Urinary bladder (tissue), 4 donors: ENCODE data around the gene WDR90. TPM values are rescaled to one million over a fixed set of nuclear protein-coding genes. Genes with fewer than 3 reads are reported as not detected.
A peak's percentile ranks its signal among the peaks of the same experiment; 100 is the strongest.

Experiments
- DNase-seq: peaks from one replicate; pipeline ENCODE4 v3.0.0-alpha.2; 2015; ENCODE audit errors: extremely low spot score
- H3K27ac ChIP-seq: one replicate; pipeline ENCODE4 v1.5.1; 2013; ENCODE audit warnings: low read depth, mild to moderate bottlenecking, moderate library complexity
- H3K36me3 ChIP-seq: one replicate; pipeline ENCODE4 v1.6.1; 2013; ENCODE audit warnings: mild to moderate bottlenecking, moderate library complexity; ENCODE audit not compliant: insufficient read depth
- H3K4me1 ChIP-seq: one replicate; pipeline ENCODE4 v1.6.1; 2013; ENCODE audit warnings: mild to moderate bottlenecking, moderate library complexity; ENCODE audit not compliant: insufficient read depth
- H3K4me3 ChIP-seq: one replicate; pipeline ENCODE4 v1.5.1; 2013; ENCODE audit warnings: low read depth, low read length
- WGBS: extraction: QIAGEN DNeasy Blood & Tissue Kit; methylation state at CpG from one replicate; pipeline ENCODE4 v1.1.7; 2013; 5-methylcytosine and 5-hydroxymethylcytosine counted together
- polyA plus RNA-seq: library from polyadenylated mRNA; stranded (reverse); fragments of 200-250 nt; gene quantifications from one replicate; pipeline ENCODE4 v1.2.3, GENCODE V29; 2013
- total RNA-seq: library from RNA; depleted of rRNA; stranded (reverse); fragments of >200 nt; gene quantifications from one replicate; pipeline ENCODE4 v1.2.3, GENCODE V29; 2014
- donor health status: healthy with polysubstance abuse.
- donor health status: healthy.

WDR90 gene
- total and polyA plus RNA-seq, 2 donors, result 15.8 to 21.9 TPM

GRCh38 chr16:630249-630814, 18.8 kb upstream of the WDR90 start:
- no peak for DNase-seq
- Histone ChIP-seq H3K4me1 (no peaks in the 10 kb centered on the region), H3K27ac (no peak overlapping the region), H3K4me3 (no peak overlapping the region), H3K36me3 (peaks cover 1% of the 10 kb centered on the region)
- WGBS, result 34% methylated on average over 29 of the region's 29 CpGs

GRCh38 chr16:630815-631405, 18.3 kb upstream of the WDR90 start, which contains the start of gene WFIKKN1:
TSS of gene WFIKKN1 (plus strand) at chr16:630985. CDS start at chr16:631254, 269 bp downstream.
- no peak within 1 kb of the TSS for H3K27ac ChIP-seq
- no peak within 1 kb of the TSS for H3K4me3 ChIP-seq
- no peak for DNase-seq
- H3K4me1 ChIP-seq, result no peaks in the 10 kb centered on the region
- H3K36me3 ChIP-seq, result peaks cover 1% of the 10 kb centered on the region
- WGBS, result 3% methylated on average over 23 of the region's 23 CpGs

- no peak for DNase-seq
- 51% methylated on average over 9 of the region's 9 CpGs for WGBS
- no peak overlapping the region for H3K4me3 ChIP-seq
- H3K27ac ChIP-seq, result no peak overlapping the region
- peaks cover 1% of the 10 kb centered on the region for H3K36me3 ChIP-seq
- no peaks in the 10 kb centered on the region for H3K4me1 ChIP-seq
These were observed 17.3 kb upstream of the WDR90 start for GRCh38 chr16:631808-632358.

DNA sequence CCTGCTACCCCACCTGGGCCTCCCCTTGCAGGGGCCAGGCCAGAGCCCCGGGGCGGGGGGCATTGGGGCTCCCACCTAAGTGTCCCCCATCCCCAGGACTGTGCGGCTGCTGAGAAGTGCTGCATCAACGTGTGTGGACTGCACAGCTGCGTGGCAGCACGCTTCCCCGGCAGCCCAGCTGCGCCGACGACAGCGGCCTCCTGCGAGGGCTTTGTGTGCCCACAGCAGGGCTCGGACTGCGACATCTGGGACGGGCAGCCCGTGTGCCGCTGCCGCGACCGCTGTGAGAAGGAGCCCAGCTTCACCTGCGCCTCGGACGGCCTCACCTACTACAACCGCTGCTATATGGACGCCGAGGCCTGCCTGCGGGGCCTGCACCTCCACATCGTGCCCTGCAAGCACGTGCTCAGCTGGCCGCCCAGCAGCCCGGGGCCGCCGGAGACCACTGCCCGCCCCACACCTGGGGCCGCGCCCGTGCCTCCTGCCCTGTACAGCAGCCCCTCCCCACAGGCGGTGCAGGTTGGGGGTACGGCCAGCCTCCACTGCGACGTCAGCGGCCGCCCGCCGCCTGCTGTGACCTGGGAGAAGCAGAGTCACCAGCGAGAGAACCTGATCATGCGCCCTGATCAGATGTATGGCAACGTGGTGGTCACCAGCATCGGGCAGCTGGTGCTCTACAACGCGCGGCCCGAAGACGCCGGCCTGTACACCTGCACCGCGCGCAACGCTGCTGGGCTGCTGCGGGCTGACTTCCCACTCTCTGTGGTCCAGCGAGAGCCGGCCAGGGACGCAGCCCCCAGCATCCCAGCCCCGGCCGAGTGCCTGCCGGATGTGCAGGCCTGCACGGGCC, 16.5 kb upstream of the WDR90 start:
- H3K4me3 ChIP-seq, result no peak overlapping the region
- H3K36me3 ChIP-seq, result no peaks in the 10 kb centered on the region
- no peak overlapping the region for H3K27ac ChIP-seq
- H3K4me1 ChIP-seq, result no peaks in the 10 kb centered on the region
- DNase-seq, result no peak
- WGBS, result 94% methylated on average over 67 of the region's 67 CpGs

GRCh38 chr16:633336-634050, 15.7 kb upstream of the WDR90 start:
- Histone ChIP-seq H3K4me1 (no peaks in the 10 kb centered on the region), H3K36me3 (no peaks in the 10 kb centered on the region), H3K27ac (no peak overlapping the region), H3K4me3 (no peak overlapping the region)
- DNase-seq, result no peak
- WGBS, result 97% methylated on average over 74 of the region's 74 CpGs

GRCh38 chr16:634051-634670, 15.0 kb upstream of the WDR90 start:
- Histone ChIP-seq H3K4me3 (no peak overlapping the region), H3K36me3 (no peaks in the 10 kb centered on the region), H3K27ac (no peak overlapping the region), H3K4me1 (no peaks in the 10 kb centered on the region)
- WGBS, result 91% methylated on average over 22 of the region's 22 CpGs
- no peak for DNase-seq

GRCh38 chr16:634996-635395, 14.2 kb upstream of the WDR90 start:
- no peak for DNase-seq
- Histone ChIP-seq H3K27ac (no peak overlapping the region), H3K4me1 (no peaks in the 10 kb centered on the region), H3K4me3 (no peak overlapping the region), H3K36me3 (no peaks in the 10 kb centered on the region)
- 79% methylated on average over 7 of the region's 7 CpGs for WGBS

DNA sequence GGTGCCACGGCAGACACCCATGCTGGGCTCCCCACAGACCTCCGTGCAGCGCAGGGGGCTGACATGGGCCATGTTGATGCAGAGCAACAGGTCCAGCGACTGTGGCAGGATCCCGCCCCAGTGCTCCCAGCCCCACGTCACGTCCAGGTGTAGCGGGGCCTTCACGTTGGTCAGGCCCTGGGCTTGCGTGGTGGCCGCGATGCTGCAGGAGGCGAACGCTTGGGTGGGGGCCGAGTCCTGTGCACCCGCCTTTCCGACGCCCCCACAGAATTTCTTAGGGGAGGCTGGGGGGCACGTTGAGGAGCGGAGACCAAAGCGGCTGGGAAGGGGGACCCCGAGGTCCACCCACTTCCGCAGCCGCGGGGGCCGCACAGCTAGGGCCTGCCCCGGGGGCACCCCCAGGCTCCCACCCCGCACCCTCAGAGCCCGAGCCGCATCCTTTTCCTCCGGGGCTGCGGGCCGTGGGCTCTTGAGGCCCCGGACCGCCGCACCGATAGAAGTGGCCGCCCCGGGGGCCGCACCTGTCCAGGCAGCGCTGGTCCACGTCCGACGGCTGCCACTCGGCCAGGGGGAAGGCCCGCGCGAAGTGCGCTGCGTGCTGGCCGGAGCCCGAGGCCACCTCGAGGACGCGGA, 13.5 kb upstream of the WDR90 start:
- 4% methylated on average over 55 of the region's 55 CpGs for WGBS
- peak overlapping the region; percentile 30 for H3K27ac ChIP-seq
- H3K4me3 ChIP-seq, result peak overlapping the region; percentile 89
- DNase-seq, result no peak
- H3K4me1 ChIP-seq, result no peaks in the 10 kb centered on the region
- no peaks in the 10 kb centered on the region for H3K36me3 ChIP-seq

- H3K36me3 ChIP-seq, result no peaks in the 10 kb centered on the region
- H3K4me3 ChIP-seq, result peak within 1 kb of the TSS; percentile 89
- peak within 1 kb of the TSS; percentile 93 for H3K27ac ChIP-seq
- under 1% methylated on average over 91 of the region's 91 CpGs for WGBS
- H3K4me1 ChIP-seq, result peaks cover 3% of the 10 kb centered on the region
- DNase-seq, result peak; percentile 83
These were observed 12.7 kb upstream of the WDR90 start, which contains the start of gene METTL26 for GRCh38 chr16:636206-637080. TSS of gene METTL26 (minus strand) at chr16:636305. CDS start at chr16:636290, 15 bp downstream.

- DNase-seq, result no peak
- Histone ChIP-seq H3K36me3 (no peaks in the 10 kb centered on the region), H3K27ac (no peak overlapping the region), H3K4me1 (peaks cover 3% of the 10 kb centered on the region), H3K4me3 (peak overlapping the region; percentile 89)
- 17% methylated on average over 53 of the region's 53 CpGs for WGBS
These were observed 11.8 kb upstream of the WDR90 start for GRCh38 chr16:637081-638018.

- Histone ChIP-seq H3K4me1 (peaks cover 3% of the 10 kb centered on the region), H3K27ac (no peak overlapping the region), H3K4me3 (no peak overlapping the region), H3K36me3 (no peaks in the 10 kb centered on the region)
- DNase-seq, result no peak
- 80% methylated on average over 15 of the region's 15 CpGs for WGBS
These were observed 11.1 kb upstream of the WDR90 start for GRCh38 chr16:638034-638543.
